HG03045 (cell line): ENCODE results near the gene PSMC4.

ENCODE experiments used
- ATAC-seq: cut with Tn5 transposase; IDR thresholded peaks from one replicate; pipeline ENCODE4 v1.9.1; 2021; ENCODE audit warnings: mild to moderate bottlenecking, moderate library complexity; ENCODE audit not compliant: unreplicated experiment

The PSMC4 gene

GRCh38 chr19:39970675-39971379 is at the start of gene PSMC4:
Gene PSMC4, plus strand, starts transcription at chr19:39971165. Its CDS starts 38 bp downstream, at chr19:39971203.
- ATAC-seq, result peak; percentile 96

GRCh38 chr19:39923862-39924261 is 47.1 kb upstream of the PSMC4 start:
- ATAC-seq, result no peak

GRCh38 chr19:39924389-39924788 is 46.6 kb upstream of the PSMC4 start:
- no peak for ATAC-seq

- ATAC-seq, result no peak
These were observed 46.0 kb upstream of the PSMC4 start for GRCh38 chr19:39924952-39925351.

GRCh38 chr19:39926170-39926760 is 44.7 kb upstream of the PSMC4 start:
- ATAC-seq, result no peak

- ATAC-seq, result no peak
These were observed 43.9 kb upstream of the PSMC4 start for GRCh38 chr19:39927076-39927475.

GRCh38 chr19:39927524-39928356 is 43.2 kb upstream of the PSMC4 start:
- ATAC-seq, result no peak

GRCh38 chr19:39928357-39928725 is 42.6 kb upstream of the PSMC4 start:
- no peak for ATAC-seq

- no peak for ATAC-seq
These were observed 41.2 kb upstream of the PSMC4 start for GRCh38 chr19:39929750-39930149.

- ATAC-seq, result no peak
These were observed 36.2 kb upstream of the PSMC4 start, which contains the start of gene FCGBP for GRCh38 chr19:39934584-39935363. Gene FCGBP, minus strand, starts transcription at chr19:39934634.

GRCh38 chr19:39935364-39935661 is 35.7 kb upstream of the PSMC4 start:
- ATAC-seq, result no peak

- no peak for ATAC-seq
These were observed 34.9 kb upstream of the PSMC4 start for GRCh38 chr19:39936020-39936419.

- no peak for ATAC-seq
These were observed 34.3 kb upstream of the PSMC4 start for GRCh38 chr19:39936622-39937021.

GRCh38 chr19:39937094-39937720 is 33.8 kb upstream of the PSMC4 start:
- no peak for ATAC-seq

GRCh38 chr19:39937787-39938186 is 33.2 kb upstream of the PSMC4 start:
- no peak for ATAC-seq

GRCh38 chr19:39939556-39939955 is 31.4 kb upstream of the PSMC4 start:
- ATAC-seq, result no peak

GRCh38 chr19:39940221-39940833 is 30.6 kb upstream of the PSMC4 start:
- ATAC-seq, result no peak

- ATAC-seq, result no peak
These were observed 29.8 kb upstream of the PSMC4 start for GRCh38 chr19:39941151-39941550.

- no peak for ATAC-seq
These were observed 29.2 kb upstream of the PSMC4 start for GRCh38 chr19:39941615-39942365.

- ATAC-seq, result no peak
These were observed 28.6 kb upstream of the PSMC4 start for GRCh38 chr19:39942366-39942730.
